ENCODE results near the gene TMPRSS2.

TMPRSS2 gene

GRCh38 chr21:41489329-41489728 is 18.6 kb downstream of the TMPRSS2 start:
- H2BK120ac ChIP-seq (ENCODE audit: low read depth, low read length), result no peak overlapping the region
- no peak overlapping the region for H2BK15ac ChIP-seq (ENCODE audit: low read length)
- no peak overlapping the region for H2AFZ ChIP-seq (ENCODE audit: low read length)
- H3K79me1 ChIP-seq (ENCODE audit: low read depth, low read length), result no peaks in the 10 kb centered on the region
- no peak for DNase-seq (ENCODE audit: low spot score)
- no peak overlapping the region for H2AK5ac ChIP-seq (ENCODE audit: low read depth, low read length)
- H3K27me3 ChIP-seq (ENCODE audit: control insufficient read depth in 3 of 3, insufficient read depth in 3 of 3, low read depth in 1 of 3, low read length in 3 of 3), result no peaks in the 10 kb centered on the region
- no CpG with 5 or more reads among the region's 7 CpGs for WGBS, 2 donors (ENCODE audit: extremely low coverage in 2 of 2, insufficient read length in 2 of 2, insufficient replicate concordance in 1 of 2)
- peak overlapping the region; percentile 57 for H3K23ac ChIP-seq (ENCODE audit: low read depth, low read length, poor library complexity)
- H4K91ac ChIP-seq (ENCODE audit: low read depth, low read length, poor library complexity), result no peak overlapping the region
- H3K4ac ChIP-seq (ENCODE audit: low read length), result no peak overlapping the region
- H3K27ac ChIP-seq (replicated peaks; ENCODE audit: low read length), result no peak overlapping the region
- H3K9me3 ChIP-seq (replicated peaks in 1 of 2; ENCODE audit: control insufficient read depth in 2 of 2, insufficient read depth in 1 of 2, low read depth in 1 of 2, low read length in 2 of 2), result no peaks in the 10 kb centered on the region
- H3K4me2 ChIP-seq (ENCODE audit: insufficient read depth, low read length, poor library complexity, severe bottlenecking), result no peak overlapping the region
- H2BK5ac ChIP-seq (ENCODE audit: low read length), result no peak overlapping the region
- no peak overlapping the region for H3K4me3 ChIP-seq (ENCODE audit: low read length in 2 of 2)
- no peak overlapping the region for H3K18ac ChIP-seq (ENCODE audit: low read length)
- H2BK12ac ChIP-seq (ENCODE audit: low read length), result no peak overlapping the region
- no peak overlapping the region for H4K8ac ChIP-seq (ENCODE audit: low read depth, low read length)
- H3K9ac ChIP-seq (ENCODE audit: low read depth, low read length, poor library complexity), result no peak overlapping the region
- H3K36me3 ChIP-seq (replicated peaks in 1 of 2; ENCODE audit: control insufficient read depth in 2 of 2, insufficient read depth in 2 of 2, low read length in 2 of 2), result no peaks in the 10 kb centered on the region
- H3K4me1 ChIP-seq (ENCODE audit: control insufficient read depth in 2 of 2, insufficient read depth in 1 of 2, low read depth in 1 of 2, low read length in 2 of 2), result no peaks in the 10 kb centered on the region
- H3K14ac ChIP-seq (ENCODE audit: low read length), result no peak overlapping the region

- Histone ChIP-seq H3K79me1 (ENCODE audit: low read depth, low read length) (no peaks in the 10 kb centered on the region), H3K36me3 (replicated peaks in 1 of 2; ENCODE audit: control insufficient read depth in 2 of 2, insufficient read depth in 2 of 2, low read length in 2 of 2) (no peaks in the 10 kb centered on the region), H3K4ac (ENCODE audit: low read length) (no peak overlapping the region), H3K14ac (ENCODE audit: low read length) (no peak overlapping the region), H2AFZ (ENCODE audit: low read length) (no peak overlapping the region), H3K9me3 (replicated peaks in 1 of 2; ENCODE audit: control insufficient read depth in 2 of 2, insufficient read depth in 1 of 2, low read depth in 1 of 2, low read length in 2 of 2) (no peaks in the 10 kb centered on the region), H2BK120ac (ENCODE audit: low read depth, low read length) (no peak overlapping the region), H3K18ac (ENCODE audit: low read length) (peak overlapping the region; percentile 51), H4K91ac (ENCODE audit: low read depth, low read length, poor library complexity) (no peak overlapping the region), H2BK12ac (ENCODE audit: low read length) (no peak overlapping the region), H3K4me3 (ENCODE audit: low read length in 2 of 2) (no peak overlapping the region), H3K9ac (ENCODE audit: low read depth, low read length, poor library complexity) (no peak overlapping the region), H2AK5ac (ENCODE audit: low read depth, low read length) (no peak overlapping the region), H2BK15ac (ENCODE audit: low read length) (no peak overlapping the region), H3K23ac (ENCODE audit: low read depth, low read length, poor library complexity) (peak overlapping the region; percentile 35), H2BK5ac (ENCODE audit: low read length) (peak overlapping the region; percentile 60), H3K27me3 (ENCODE audit: control insufficient read depth in 3 of 3, insufficient read depth in 3 of 3, low read depth in 1 of 3, low read length in 3 of 3) (no peaks in the 10 kb centered on the region), H3K27ac (replicated peaks; ENCODE audit: low read length) (no peak overlapping the region), H3K4me2 (ENCODE audit: insufficient read depth, low read length, poor library complexity, severe bottlenecking) (no peak overlapping the region), H4K8ac (ENCODE audit: low read depth, low read length) (peak overlapping the region; percentile 30), H3K4me1 (ENCODE audit: control insufficient read depth in 2 of 2, insufficient read depth in 1 of 2, low read depth in 1 of 2, low read length in 2 of 2) (no peaks in the 10 kb centered on the region)
- WGBS, 2 donors (ENCODE audit: extremely low coverage in 2 of 2, insufficient read length in 2 of 2, insufficient replicate concordance in 1 of 2), result no CpG with 5 or more reads among the region's 14 CpGs
- DNase-seq (ENCODE audit: low spot score), result no peak
These were observed 19.9 kb downstream of the TMPRSS2 start for GRCh38 chr21:41488080-41488479.

GRCh38 chr21:41487082-41487481 is 20.9 kb downstream of the TMPRSS2 start:
- DNase-seq (ENCODE audit: low spot score), result no peak
- no CpG with 5 or more reads among the region's 6 CpGs for WGBS, 2 donors (ENCODE audit: extremely low coverage in 2 of 2, insufficient read length in 2 of 2, insufficient replicate concordance in 1 of 2)
- no peak overlapping the region for H2AFZ ChIP-seq (ENCODE audit: low read length)
- no peak overlapping the region for H2BK15ac ChIP-seq (ENCODE audit: low read length)
- H4K91ac ChIP-seq (ENCODE audit: low read depth, low read length, poor library complexity), result no peak overlapping the region
- H2BK5ac ChIP-seq (ENCODE audit: low read length), result no peak overlapping the region
- H3K4me3 ChIP-seq (ENCODE audit: low read length in 2 of 2), result no peak overlapping the region
- no peak overlapping the region for H3K18ac ChIP-seq (ENCODE audit: low read length)
- H3K27me3 ChIP-seq (ENCODE audit: control insufficient read depth in 3 of 3, insufficient read depth in 3 of 3, low read depth in 1 of 3, low read length in 3 of 3), result no peaks in the 10 kb centered on the region
- H4K8ac ChIP-seq (ENCODE audit: low read depth, low read length), result no peak overlapping the region
- no peaks in the 10 kb centered on the region for H3K4me1 ChIP-seq (ENCODE audit: control insufficient read depth in 2 of 2, insufficient read depth in 1 of 2, low read depth in 1 of 2, low read length in 2 of 2)
- no peak overlapping the region for H3K27ac ChIP-seq (replicated peaks; ENCODE audit: low read length)
- no peak overlapping the region for H3K14ac ChIP-seq (ENCODE audit: low read length)
- no peak overlapping the region for H3K23ac ChIP-seq (ENCODE audit: low read depth, low read length, poor library complexity)
- no peak overlapping the region for H2AK5ac ChIP-seq (ENCODE audit: low read depth, low read length)
- H3K9ac ChIP-seq (ENCODE audit: low read depth, low read length, poor library complexity), result no peak overlapping the region
- no peaks in the 10 kb centered on the region for H3K36me3 ChIP-seq (replicated peaks in 1 of 2; ENCODE audit: control insufficient read depth in 2 of 2, insufficient read depth in 2 of 2, low read length in 2 of 2)
- no peak overlapping the region for H2BK12ac ChIP-seq (ENCODE audit: low read length)
- H2BK120ac ChIP-seq (ENCODE audit: low read depth, low read length), result no peak overlapping the region
- H3K79me1 ChIP-seq (ENCODE audit: low read depth, low read length), result no peaks in the 10 kb centered on the region
- no peak overlapping the region for H3K4me2 ChIP-seq (ENCODE audit: insufficient read depth, low read length, poor library complexity, severe bottlenecking)
- H3K4ac ChIP-seq (ENCODE audit: low read length), result no peak overlapping the region
- H3K9me3 ChIP-seq (replicated peaks in 1 of 2; ENCODE audit: control insufficient read depth in 2 of 2, insufficient read depth in 1 of 2, low read depth in 1 of 2, low read length in 2 of 2), result no peaks in the 10 kb centered on the region

- H3K14ac ChIP-seq (ENCODE audit: low read length), result no peak overlapping the region
- no peak overlapping the region for H3K4me3 ChIP-seq (ENCODE audit: low read length in 2 of 2)
- no peak overlapping the region for H2BK120ac ChIP-seq (ENCODE audit: low read depth, low read length)
- H4K91ac ChIP-seq (ENCODE audit: low read depth, low read length, poor library complexity), result no peak overlapping the region
- no peak overlapping the region for H2BK15ac ChIP-seq (ENCODE audit: low read length)
- no peak overlapping the region for H2BK12ac ChIP-seq (ENCODE audit: low read length)
- H3K27me3 ChIP-seq (ENCODE audit: control insufficient read depth in 3 of 3, insufficient read depth in 3 of 3, low read depth in 1 of 3, low read length in 3 of 3), result no peaks in the 10 kb centered on the region
- H3K4ac ChIP-seq (ENCODE audit: low read length), result no peak overlapping the region
- no peak overlapping the region for H2AFZ ChIP-seq (ENCODE audit: low read length)
- DNase-seq (ENCODE audit: low spot score), result no peak
- H3K4me1 ChIP-seq (ENCODE audit: control insufficient read depth in 2 of 2, insufficient read depth in 1 of 2, low read depth in 1 of 2, low read length in 2 of 2), result peaks cover 0 to 3% of the 10 kb centered on the region in 2 donors
- H2AK5ac ChIP-seq (ENCODE audit: low read depth, low read length), result no peak overlapping the region
- H4K8ac ChIP-seq (ENCODE audit: low read depth, low read length), result no peak overlapping the region
- H3K18ac ChIP-seq (ENCODE audit: low read length), result no peak overlapping the region
- H3K36me3 ChIP-seq (replicated peaks in 1 of 2; ENCODE audit: control insufficient read depth in 2 of 2, insufficient read depth in 2 of 2, low read length in 2 of 2), result no peaks in the 10 kb centered on the region
- no peak overlapping the region for H2BK5ac ChIP-seq (ENCODE audit: low read length)
- no peaks in the 10 kb centered on the region for H3K79me1 ChIP-seq (ENCODE audit: low read depth, low read length)
- H3K4me2 ChIP-seq (ENCODE audit: insufficient read depth, low read length, poor library complexity, severe bottlenecking), result no peak overlapping the region
- no peak overlapping the region for H3K9ac ChIP-seq (ENCODE audit: low read depth, low read length, poor library complexity)
- H3K9me3 ChIP-seq (replicated peaks in 1 of 2; ENCODE audit: control insufficient read depth in 2 of 2, insufficient read depth in 1 of 2, low read depth in 1 of 2, low read length in 2 of 2), result no peaks in the 10 kb centered on the region
- no peak overlapping the region for H3K23ac ChIP-seq (ENCODE audit: low read depth, low read length, poor library complexity)
- WGBS, 2 donors (ENCODE audit: extremely low coverage in 2 of 2, insufficient read length in 2 of 2, insufficient replicate concordance in 1 of 2), result no CpG with 5 or more reads among the region's 4 CpGs
- no peak overlapping the region for H3K27ac ChIP-seq (replicated peaks; ENCODE audit: low read length)
These were observed 24.0 kb downstream of the TMPRSS2 start for GRCh38 chr21:41483973-41484372.

Measured in neuronal stem cell (in vitro differentiated cells).